C4-2B (cell line): ENCODE data around the gene TRDMT1.

Experiments used
- H3K27ac ChIP-seq: fragments of 450-650 bp; 2 replicates; pipeline ENCODE4 v1.5.1; 2017
- ZFX ChIP-seq: fragments of 450-650 bp; IDR thresholded peaks from 2 replicates; pipeline ENCODE4 v1.6.1; 2017
- TF ChIP-seq, protein P1 (sequence below): fragments of 450-650 bp; conservative IDR thresholded peaks from 2 replicates; pipeline ENCODE4 v1.5.1; 2017; ENCODE audit warnings: mild to moderate bottlenecking

TRDMT1 gene, protein sequence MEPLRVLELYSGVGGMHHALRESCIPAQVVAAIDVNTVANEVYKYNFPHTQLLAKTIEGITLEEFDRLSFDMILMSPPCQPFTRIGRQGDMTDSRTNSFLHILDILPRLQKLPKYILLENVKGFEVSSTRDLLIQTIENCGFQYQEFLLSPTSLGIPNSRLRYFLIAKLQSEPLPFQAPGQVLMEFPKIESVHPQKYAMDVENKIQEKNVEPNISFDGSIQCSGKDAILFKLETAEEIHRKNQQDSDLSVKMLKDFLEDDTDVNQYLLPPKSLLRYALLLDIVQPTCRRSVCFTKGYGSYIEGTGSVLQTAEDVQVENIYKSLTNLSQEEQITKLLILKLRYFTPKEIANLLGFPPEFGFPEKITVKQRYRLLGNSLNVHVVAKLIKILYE

DNA sequence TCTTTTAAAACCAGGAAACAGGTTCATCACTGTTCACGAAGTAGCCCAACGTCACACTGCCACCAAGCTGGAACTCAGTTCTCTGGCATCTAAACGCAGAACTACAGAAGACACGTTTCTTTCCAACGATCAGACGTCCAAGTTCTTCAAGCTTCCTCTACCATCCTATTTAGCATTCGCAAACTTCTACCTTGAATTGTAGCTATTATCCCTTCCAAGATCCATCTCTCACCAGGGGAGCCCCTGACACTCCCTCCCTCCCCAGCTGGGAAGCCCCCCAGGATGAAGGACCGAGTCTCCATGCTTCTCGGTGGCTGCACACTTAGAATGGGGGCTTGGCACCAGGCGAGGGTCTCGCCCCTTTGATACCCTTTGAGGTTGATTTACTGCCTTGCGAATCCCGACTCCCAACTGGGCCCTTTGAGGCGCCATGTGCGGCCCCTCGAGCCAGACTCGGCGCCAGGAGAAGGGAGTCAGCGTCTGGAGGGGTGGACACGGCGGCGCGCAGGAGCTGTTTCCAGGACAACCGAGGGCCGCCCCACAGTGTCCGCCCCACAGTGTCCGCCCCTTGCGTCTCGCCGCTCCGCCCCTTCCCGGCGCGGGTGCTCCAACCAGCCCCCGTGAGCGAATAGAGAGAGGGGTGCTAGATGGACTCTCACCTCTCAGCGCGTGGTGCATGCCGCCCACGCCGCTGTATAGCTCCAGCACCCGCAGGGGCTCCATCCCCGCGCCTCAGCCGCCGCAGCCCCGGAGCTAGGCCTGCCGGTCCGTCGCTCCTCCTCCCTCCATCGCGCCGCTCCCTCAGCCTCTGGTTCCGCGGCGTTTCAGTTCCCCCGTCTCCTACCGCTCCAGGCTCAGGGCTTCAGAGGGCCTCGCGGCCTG, at the start of gene TRDMT1:
Gene TRDMT1 (minus strand): TSS at position 761 of the 882 bp plus-strand sequence. CDS start 38 bp downstream, at position 723.
- H3K27ac ChIP-seq = peak within 1 kb of the TSS; percentile 79
- TF ChIP-seq, protein P1, sequence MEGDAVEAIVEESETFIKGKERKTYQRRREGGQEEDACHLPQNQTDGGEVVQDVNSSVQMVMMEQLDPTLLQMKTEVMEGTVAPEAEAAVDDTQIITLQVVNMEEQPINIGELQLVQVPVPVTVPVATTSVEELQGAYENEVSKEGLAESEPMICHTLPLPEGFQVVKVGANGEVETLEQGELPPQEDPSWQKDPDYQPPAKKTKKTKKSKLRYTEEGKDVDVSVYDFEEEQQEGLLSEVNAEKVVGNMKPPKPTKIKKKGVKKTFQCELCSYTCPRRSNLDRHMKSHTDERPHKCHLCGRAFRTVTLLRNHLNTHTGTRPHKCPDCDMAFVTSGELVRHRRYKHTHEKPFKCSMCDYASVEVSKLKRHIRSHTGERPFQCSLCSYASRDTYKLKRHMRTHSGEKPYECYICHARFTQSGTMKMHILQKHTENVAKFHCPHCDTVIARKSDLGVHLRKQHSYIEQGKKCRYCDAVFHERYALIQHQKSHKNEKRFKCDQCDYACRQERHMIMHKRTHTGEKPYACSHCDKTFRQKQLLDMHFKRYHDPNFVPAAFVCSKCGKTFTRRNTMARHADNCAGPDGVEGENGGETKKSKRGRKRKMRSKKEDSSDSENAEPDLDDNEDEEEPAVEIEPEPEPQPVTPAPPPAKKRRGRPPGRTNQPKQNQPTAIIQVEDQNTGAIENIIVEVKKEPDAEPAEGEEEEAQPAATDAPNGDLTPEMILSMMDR = no peak
- TF ChIP-seq ZFX = peak; percentile 100

DNA sequence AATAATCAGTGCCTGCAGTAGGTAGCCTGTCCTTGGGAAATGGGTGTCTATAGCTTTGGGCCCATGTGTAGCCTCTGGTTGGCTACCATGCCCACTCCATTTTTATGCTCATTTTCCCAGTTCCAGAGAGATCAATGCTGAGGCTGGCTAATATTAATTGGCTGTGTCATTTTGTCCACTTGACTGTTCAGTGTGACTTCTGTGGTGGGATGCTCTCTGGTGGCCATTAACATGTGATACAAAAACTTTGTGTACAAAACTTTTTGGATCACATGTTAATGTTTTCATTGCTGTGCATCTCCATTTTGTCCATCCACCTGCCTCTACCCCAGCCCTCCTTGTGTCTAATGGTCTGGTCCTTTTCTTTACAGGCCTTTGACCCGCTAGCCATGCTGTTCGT, 49.3 kb upstream of the TRDMT1 start:
- TF ChIP-seq ZFX = no peak
- TF ChIP-seq, protein P1 = 0 out of 2 replicates have a peak, but pooled peaks have one; percentile 4
- no peak overlapping the region for H3K27ac ChIP-seq

DNA sequence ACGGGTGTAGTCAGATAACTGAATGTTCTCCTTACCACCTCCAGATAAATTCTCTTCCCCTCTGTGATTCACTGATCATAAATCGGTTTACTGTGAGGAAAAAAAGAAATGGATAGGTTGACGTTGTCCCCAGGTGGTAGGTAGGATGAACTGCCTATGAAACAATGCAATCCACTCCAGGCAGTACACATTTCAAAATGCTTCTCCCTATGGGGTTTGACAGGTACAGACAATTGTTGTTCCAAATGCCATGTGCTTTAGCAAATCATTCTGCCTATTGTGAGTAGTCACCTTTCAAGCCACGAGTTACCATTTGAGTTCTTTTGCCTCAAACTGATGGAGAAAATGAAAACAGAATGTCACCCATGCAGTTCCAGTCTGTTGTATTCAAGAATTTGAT, 48.3 kb upstream of the TRDMT1 start:
- H3K27ac ChIP-seq = no peak overlapping the region
- no peak for TF ChIP-seq ZFX
- TF ChIP-seq, protein P1 = peak; percentile 25

DNA sequence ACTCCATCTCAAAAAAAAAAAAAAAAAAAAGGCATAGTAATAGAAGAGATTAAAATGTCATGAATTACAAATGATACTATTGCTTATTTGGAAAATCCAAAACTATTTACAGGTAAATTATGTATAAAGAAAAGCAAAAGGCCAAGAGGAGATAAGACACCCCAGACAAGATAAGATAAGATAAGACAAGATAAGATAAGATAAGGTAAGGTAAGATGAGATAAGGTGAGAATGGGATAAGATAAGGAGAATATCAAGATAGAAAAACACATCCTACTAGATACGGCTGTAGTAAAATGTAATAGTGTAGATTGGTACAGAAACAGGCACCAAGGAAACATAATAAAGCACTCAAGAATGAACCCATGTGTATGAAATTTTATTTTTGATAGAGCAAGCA, 47.5 kb upstream of the TRDMT1 start:
- H3K27ac ChIP-seq = no peak overlapping the region
- TF ChIP-seq, protein P1 = no peak
- no peak for TF ChIP-seq ZFX

DNA sequence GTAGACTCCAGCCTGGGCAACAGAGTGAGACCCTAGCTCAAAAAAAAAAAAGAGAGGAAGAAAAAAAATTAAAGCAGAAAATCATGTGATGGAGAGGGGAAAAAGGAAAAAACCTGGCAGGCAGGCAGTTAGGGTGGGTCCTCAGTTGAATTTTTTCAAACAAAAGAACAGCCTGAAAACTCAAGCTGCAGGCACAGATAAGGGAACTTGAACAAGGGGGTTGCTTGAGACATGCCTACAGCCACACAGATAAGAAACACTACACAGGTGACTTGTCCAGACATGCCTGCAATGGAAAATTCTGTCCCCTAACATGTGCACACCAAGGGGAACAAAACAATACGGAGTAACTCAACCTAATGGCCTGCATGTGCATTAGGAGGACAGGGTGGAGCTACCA, 45.7 kb upstream of the TRDMT1 start:
- no peak overlapping the region for H3K27ac ChIP-seq
- TF ChIP-seq, protein P1 = no peak
- TF ChIP-seq ZFX = no peak

DNA sequence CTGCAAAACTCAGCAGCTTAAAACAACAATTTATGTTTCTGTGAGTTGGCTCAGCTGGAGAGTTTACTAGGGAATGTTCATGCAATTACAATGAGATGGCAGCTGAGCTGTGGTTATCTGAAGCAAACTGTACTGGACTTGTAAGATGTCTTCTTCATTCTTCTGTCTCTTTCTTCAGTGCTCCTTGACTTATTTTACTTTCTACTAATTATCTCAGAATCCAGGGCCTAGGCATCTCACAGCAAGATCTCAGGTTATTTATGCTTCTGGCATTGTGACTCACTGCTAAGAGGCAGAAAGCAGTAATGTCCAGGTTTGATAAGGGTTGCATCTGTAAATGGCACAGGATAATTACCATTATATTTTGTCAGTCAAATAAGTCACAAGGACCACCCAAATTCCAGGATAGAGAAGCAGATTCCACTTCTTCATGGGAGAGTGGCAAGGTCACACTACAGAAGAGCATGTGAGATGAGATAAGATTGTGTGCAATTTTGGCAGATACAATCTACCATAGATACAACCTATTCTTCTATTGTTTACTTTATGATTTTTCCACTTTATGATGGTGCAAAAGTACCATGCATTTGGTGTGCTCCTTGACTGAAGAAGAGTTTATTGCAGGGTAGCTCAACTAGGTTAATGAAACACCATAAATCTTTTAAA, 43.4 kb upstream of the TRDMT1 start:
- TF ChIP-seq, protein P1 = no peak
- no peak for TF ChIP-seq ZFX
- no peak overlapping the region for H3K27ac ChIP-seq
